ENCODE measurements around the gene CD248. TPM values are rescaled to one million over a fixed set of nuclear protein-coding genes. Genes with fewer than 3 reads are reported as not detected.

The CD248 gene
- total RNA-seq, 2 donors from 2014 or later = 4.9 to 8.8 TPM

DNA sequence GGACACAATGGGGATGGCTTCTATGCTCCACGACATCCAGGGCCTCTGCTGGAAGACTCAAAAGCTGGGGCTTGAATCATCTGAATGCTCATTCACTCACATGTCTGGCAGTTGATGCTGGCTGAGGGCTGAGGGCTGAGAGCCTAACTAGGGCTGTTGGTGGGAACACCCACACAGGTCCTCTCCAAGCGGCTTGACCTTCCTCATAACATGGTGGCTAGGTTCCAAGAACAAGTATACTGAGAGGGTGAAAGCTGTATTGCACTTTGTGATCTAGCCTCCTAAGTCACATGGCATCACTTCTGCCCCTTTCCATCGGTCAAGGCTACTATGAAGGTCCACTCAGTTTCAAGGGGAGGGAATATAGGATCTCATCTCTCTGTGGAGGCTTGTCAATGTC is 17.7 kb downstream of the CD248 start:
- TF ChIP-seq CTCF (IDR thresholded peaks at IDR 0.05) = no peak

DNA sequence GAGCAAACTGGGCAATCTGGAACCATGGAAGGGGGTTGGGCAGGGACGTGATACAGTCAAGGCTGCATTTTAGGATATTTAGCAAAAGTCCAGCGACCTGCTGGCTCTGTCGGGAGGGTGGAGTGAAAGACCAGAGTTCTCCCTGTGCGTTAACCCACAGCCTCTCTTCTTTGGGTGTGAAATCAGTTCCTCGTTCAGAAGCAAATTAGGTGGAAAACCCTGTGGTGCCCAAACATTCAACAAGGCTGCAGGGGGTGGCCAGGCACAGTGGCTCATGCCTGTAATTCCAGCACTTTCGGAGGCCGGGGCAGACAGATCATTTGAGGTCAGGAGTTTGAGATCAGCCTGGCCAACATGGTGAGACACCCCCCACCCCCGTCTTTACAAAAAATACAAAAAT is 19.2 kb downstream of the CD248 start:
- H3K9ac ChIP-seq (ENCODE audit: low read depth in 2 of 2, low read length in 2 of 2) = no peak overlapping the region
- H3K36me3 ChIP-seq = no peaks in the 10 kb centered on the region
- intact Hi-C loops (cut with DNase I) = no loop called here
- no peaks in the 10 kb centered on the region for H3K4me1 ChIP-seq
- H3K4me3 ChIP-seq = no peak overlapping the region
- H3K27ac ChIP-seq = no peak overlapping the region
- H3K9me3 ChIP-seq = no peaks in the 10 kb centered on the region
- peaks cover under 1% of the 10 kb centered on the region for H3K27me3 ChIP-seq
- TF ChIP-seq CTCF (IDR thresholded peaks at IDR 0.05) = no peak
- DNase-seq = no peak

More for the DNA sequence above, 17.7 kb downstream of the CD248 start:
- Histone ChIP-seq H3K4me1 (no peaks in the 10 kb centered on the region), H3K4me3 (no peak overlapping the region), H3K27ac (no peak overlapping the region), H3K9ac (ENCODE audit: low read depth in 2 of 2, low read length in 2 of 2) (no peak overlapping the region), H3K9me3 (no peaks in the 10 kb centered on the region), H3K36me3 (no peaks in the 10 kb centered on the region), H3K27me3 (no peaks in the 10 kb centered on the region)
- DNase-seq = no peak
- intact Hi-C loops (cut with DNase I) = no loop called here

DNA sequence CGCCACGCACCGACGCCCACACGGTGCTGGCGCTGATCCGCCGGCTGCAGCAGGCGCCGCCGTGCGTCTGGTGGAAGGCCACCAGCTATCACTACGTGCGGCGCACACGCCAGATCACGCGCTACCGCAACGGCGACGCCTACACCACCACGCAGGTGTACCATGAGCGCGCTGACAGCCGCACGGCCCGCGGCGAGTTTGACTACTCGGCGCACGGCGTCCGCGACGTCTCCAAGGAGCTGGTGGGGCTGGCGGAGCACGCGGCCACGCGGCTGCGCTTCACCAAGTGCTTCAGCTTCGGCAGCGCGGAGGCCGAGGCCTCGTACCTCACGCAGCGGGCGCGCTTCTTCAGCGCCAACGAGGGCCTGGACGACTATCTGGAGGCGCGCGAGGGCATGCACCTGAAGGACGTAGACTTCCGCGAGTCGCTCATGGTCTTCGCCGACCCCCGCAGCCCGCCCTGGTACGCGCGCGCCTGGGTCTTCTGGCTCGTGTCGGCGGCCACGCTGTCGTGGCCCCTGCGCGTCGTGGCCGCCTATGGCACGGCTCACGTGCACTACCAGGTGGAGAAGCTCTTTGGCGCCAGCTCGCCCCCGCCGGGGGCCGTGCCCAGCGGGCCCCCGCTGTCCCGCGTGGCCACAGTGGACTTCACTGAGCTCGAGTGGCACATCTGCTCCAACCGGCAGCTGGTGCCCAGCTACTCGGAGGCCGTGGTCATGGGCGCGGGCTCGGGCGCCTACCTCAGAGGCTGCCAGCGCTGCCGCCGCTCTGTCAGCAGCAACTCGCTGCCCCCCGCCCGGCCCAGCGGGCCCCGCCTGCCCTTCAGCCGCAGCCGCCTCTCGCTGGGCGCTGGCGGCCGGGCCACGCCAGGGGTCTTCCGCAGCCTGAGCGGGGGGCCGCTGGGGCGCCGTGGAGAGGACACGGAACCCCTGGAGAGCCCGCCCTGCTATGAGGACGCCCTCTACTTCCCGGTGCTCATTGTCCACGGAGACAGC is 21.9 kb downstream of the CD248 start:
- Histone ChIP-seq H3K4me1 (peaks cover 5% of the 10 kb centered on the region), H3K4me3 (no peak overlapping the region), H3K36me3 (no peaks in the 10 kb centered on the region), H3K9me3 (no peaks in the 10 kb centered on the region), H3K27ac (no peak overlapping the region), H3K9ac (ENCODE audit: low read depth in 2 of 2, low read length in 2 of 2) (no peak overlapping the region), H3K27me3 (peaks cover 15% of the 10 kb centered on the region)
- intact Hi-C loops (cut with DNase I) = no loop called here
- no peak for DNase-seq
- TF ChIP-seq CTCF (IDR thresholded peaks at IDR 0.05) = no peak

GRCh38 chr11:66293777-66294625 is 22.8 kb downstream of the CD248 start:
- DNase-seq = no peak
- intact Hi-C loops (cut with DNase I) = no loop called here
- H3K27me3 ChIP-seq = peaks cover 15% of the 10 kb centered on the region
- H3K9ac ChIP-seq (ENCODE audit: low read depth in 2 of 2, low read length in 2 of 2) = no peak overlapping the region
- no peak overlapping the region for H3K27ac ChIP-seq
- no peaks in the 10 kb centered on the region for H3K9me3 ChIP-seq
- H3K4me3 ChIP-seq = no peak overlapping the region
- H3K36me3 ChIP-seq = no peaks in the 10 kb centered on the region
- TF ChIP-seq CTCF (IDR thresholded peaks at IDR 0.05) = no peak
- H3K4me1 ChIP-seq = peaks cover 5% of the 10 kb centered on the region

DNA sequence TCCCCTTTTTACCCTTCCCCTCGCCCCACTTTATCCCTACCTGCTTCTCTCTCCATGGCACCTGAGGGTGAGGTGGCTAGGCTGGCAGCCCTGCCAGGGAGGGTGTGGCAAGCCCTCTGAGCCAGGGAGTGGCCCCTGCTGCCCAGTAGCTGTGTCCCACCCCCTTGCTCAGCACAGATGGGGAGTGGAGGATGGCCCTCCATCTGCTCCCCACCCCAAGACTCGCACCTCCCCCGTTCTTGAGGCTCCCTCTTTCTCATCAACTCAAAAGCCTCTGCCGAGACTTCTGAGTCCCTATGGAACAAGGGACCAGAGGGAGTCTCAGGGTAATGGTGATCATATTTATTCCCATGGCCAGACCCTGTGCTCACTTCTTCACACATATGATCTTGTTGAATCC is 23.5 kb downstream of the CD248 start:
- DNase-seq = no peak
- Histone ChIP-seq H3K9me3 (no peaks in the 10 kb centered on the region), H3K4me3 (no peak overlapping the region), H3K27me3 (peaks cover 15% of the 10 kb centered on the region), H3K27ac (no peak overlapping the region), H3K4me1 (peaks cover 5% of the 10 kb centered on the region), H3K9ac (ENCODE audit: low read depth in 2 of 2, low read length in 2 of 2) (no peak overlapping the region), H3K36me3 (no peaks in the 10 kb centered on the region)
- no peak for TF ChIP-seq CTCF (IDR thresholded peaks at IDR 0.05)
- intact Hi-C loops (cut with DNase I) = no loop called here

Measured in colonic mucosa (tissue), 4 donors.